ENCODE data around the gene CD96. TPM values are rescaled to one million over a fixed set of nuclear protein-coding genes. Genes with fewer than 3 reads are reported as not detected.

The CD96 gene
- total RNA-seq, 1 donor from 2014 or later, result 0.27 TPM

DNA sequence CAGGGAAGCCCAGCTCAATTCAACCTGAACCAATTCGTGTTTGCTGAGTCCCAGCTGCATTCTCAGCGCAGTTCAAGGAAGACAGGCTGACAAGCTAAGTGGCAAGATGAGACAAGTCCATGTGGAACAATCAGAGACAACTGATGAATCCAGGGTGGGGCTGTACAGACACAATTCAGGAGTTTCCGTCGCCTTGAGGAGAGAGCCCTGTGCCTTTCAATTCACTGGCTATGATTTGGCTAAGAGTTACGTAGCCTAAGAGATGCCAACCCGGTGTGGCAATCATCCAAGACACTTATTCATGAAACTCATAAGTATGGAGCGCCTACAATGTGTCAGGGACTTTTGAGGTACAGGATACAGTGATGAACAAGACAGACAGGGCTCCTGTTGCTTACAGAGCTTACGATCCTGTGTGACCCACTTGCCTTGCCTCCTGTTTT, 68.6 kb downstream of the CD96 start:
- H3K4me1 Mint-ChIP-seq, result peaks cover 12% of the 10 kb centered on the region
- H3K4me3 Mint-ChIP-seq, result no peak overlapping the region
- no peaks in the 10 kb centered on the region for H3K27me3 Mint-ChIP-seq (ENCODE audit: low read depth)
- H3K27ac Mint-ChIP-seq, result no peak overlapping the region
- no peaks in the 10 kb centered on the region for H3K36me3 Mint-ChIP-seq
- no peak for DNase-seq (ENCODE audit: low spot score in 2 of 2, unreplicated experiment in 2 of 2)
- no peaks in the 10 kb centered on the region for H3K9me3 Mint-ChIP-seq
- TF ChIP-seq, protein P1, sequence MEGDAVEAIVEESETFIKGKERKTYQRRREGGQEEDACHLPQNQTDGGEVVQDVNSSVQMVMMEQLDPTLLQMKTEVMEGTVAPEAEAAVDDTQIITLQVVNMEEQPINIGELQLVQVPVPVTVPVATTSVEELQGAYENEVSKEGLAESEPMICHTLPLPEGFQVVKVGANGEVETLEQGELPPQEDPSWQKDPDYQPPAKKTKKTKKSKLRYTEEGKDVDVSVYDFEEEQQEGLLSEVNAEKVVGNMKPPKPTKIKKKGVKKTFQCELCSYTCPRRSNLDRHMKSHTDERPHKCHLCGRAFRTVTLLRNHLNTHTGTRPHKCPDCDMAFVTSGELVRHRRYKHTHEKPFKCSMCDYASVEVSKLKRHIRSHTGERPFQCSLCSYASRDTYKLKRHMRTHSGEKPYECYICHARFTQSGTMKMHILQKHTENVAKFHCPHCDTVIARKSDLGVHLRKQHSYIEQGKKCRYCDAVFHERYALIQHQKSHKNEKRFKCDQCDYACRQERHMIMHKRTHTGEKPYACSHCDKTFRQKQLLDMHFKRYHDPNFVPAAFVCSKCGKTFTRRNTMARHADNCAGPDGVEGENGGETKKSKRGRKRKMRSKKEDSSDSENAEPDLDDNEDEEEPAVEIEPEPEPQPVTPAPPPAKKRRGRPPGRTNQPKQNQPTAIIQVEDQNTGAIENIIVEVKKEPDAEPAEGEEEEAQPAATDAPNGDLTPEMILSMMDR (IDR thresholded peaks at IDR 0.05; ENCODE audit: unreplicated experiment), result no peak

DNA sequence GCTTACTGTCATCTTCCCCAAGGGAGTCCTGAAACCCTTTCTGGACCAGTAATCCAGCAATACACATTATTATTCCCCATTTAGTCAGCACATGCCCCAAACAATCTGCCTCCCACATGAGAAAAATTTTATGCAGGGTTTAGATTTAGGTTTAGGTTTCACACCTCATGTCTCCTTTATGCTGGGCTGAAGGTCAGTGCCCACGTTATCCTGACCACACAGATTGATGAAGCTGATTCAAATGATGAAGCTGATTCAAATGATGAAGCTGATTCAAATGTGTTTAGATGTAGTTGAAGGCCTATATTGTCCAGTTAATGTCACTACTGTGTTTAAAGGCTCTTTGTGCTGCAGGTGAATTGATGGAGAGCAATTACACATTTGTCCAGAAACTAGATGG, 71.3 kb downstream of the CD96 start:
- Mint-ChIP-seq H3K36me3 (no peaks in the 10 kb centered on the region), H3K4me1 (peaks cover 6% of the 10 kb centered on the region), H3K9me3 (no peaks in the 10 kb centered on the region), H3K4me3 (no peak overlapping the region), H3K27me3 (ENCODE audit: low read depth) (no peaks in the 10 kb centered on the region), H3K27ac (no peak overlapping the region)
- no peak for DNase-seq (ENCODE audit: low spot score in 2 of 2, unreplicated experiment in 2 of 2)
- TF ChIP-seq, protein P1 (IDR thresholded peaks at IDR 0.05; ENCODE audit: unreplicated experiment), result no peak

DNA sequence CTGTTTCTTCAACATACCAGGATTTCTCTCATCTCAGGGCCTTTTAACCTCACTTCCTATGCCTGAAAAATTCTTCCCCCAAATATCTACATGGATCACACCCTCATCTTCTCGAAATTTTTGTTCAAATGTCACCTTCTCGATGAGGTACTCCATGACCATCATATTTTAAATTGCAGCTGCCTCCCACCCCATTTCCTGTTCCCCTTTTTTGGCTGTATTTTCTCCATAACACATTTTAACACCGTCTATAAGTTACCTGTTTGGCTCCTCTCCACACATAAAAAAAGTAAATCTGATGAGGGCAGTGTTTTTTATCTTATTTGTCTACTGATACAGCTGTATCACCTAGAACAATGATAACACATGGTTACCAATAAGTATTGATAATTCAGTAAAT, 73.9 kb downstream of the CD96 start:
- TF ChIP-seq, protein P1 (IDR thresholded peaks at IDR 0.05; ENCODE audit: unreplicated experiment), result no peak

DNA sequence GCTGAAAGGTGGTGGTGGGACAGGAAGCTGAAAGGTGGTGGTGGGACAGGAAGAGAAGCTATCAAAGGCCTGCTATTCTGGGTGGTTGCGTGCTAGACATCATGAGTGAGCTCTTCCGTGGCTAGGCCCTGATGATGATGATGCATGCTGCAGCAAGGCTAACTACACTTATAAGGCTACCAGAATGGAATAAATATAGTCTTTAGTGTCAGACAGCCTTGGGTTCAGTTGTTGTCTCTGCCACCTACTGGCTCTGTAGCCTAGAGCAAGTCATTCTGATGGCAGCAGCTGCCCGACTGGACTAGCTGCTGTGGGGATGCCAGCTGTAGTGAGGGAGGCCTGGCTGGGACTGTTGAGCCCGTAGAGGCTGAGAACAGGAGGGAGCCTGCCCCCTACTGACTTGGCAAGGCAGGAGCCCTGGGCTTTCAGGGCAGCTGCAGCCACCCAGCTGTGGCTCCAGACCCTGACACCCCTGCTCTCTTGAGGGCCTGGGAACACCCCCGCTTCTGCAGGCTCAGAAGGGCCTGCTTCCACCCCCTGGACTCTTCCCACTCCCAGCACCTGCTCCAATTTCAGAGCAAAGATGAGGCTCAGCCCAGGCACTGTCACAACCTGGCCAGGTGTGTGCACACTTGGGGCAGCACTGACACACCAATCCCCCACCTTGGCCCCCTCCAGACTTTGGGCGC, 74.6 kb downstream of the CD96 start:
- DNase-seq (ENCODE audit: low spot score in 2 of 2, unreplicated experiment in 2 of 2), result no peak
- Mint-ChIP-seq H3K9me3 (no peaks in the 10 kb centered on the region), H3K4me3 (no peak overlapping the region), H3K27me3 (ENCODE audit: low read depth) (no peaks in the 10 kb centered on the region), H3K27ac (no peak overlapping the region), H3K4me1 (no peaks in the 10 kb centered on the region), H3K36me3 (no peaks in the 10 kb centered on the region)
- TF ChIP-seq, protein P1 (IDR thresholded peaks at IDR 0.05; ENCODE audit: unreplicated experiment), result no peak

More for the DNA sequence above, 73.9 kb downstream of the CD96 start:
- H3K9me3 Mint-ChIP-seq, result no peaks in the 10 kb centered on the region
- no peak overlapping the region for H3K4me3 Mint-ChIP-seq
- no peaks in the 10 kb centered on the region for H3K27me3 Mint-ChIP-seq (ENCODE audit: low read depth)
- no peak for DNase-seq (ENCODE audit: low spot score in 2 of 2, unreplicated experiment in 2 of 2)
- H3K27ac Mint-ChIP-seq, result no peak overlapping the region
- no peaks in the 10 kb centered on the region for H3K36me3 Mint-ChIP-seq
- H3K4me1 Mint-ChIP-seq, result no peaks in the 10 kb centered on the region

DNA sequence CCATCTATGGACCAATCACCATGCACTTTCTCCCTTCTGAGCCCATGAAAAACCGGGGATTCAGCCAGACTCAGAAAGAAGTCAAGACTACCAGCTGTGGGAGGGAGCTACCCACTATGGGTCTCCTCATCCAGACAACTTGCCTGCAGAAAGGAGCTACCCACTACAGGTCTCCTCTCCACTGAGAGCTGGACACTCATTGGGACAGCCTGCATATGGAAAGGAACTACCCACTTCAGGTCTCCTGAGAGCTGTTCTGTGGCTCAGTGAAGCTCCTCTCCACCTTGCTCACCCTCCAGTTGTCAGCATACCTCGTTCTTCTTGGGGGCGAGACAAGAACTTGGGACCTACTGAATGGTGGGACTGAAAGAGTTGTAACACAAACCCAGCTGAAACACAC, 75.4 kb downstream of the CD96 start:
- no peaks in the 10 kb centered on the region for H3K9me3 Mint-ChIP-seq
- no peak overlapping the region for H3K27ac Mint-ChIP-seq
- H3K4me1 Mint-ChIP-seq, result no peaks in the 10 kb centered on the region
- DNase-seq (ENCODE audit: low spot score in 2 of 2, unreplicated experiment in 2 of 2), result no peak
- H3K27me3 Mint-ChIP-seq (ENCODE audit: low read depth), result no peaks in the 10 kb centered on the region
- TF ChIP-seq, protein P1 (IDR thresholded peaks at IDR 0.05; ENCODE audit: unreplicated experiment), result no peak
- H3K36me3 Mint-ChIP-seq, result no peaks in the 10 kb centered on the region
- H3K4me3 Mint-ChIP-seq, result no peak overlapping the region
